ENCODE measurements around the gene EDAR.

Gene EDAR

GRCh38 chr2:108965540-108966289 lies 23.3 kb downstream of the EDAR start:
- DNase-seq, result no peak

GRCh38 chr2:108963057-108963456 lies 26.0 kb downstream of the EDAR start:
- no peak for DNase-seq

GRCh38 chr2:108961796-108962195 lies 27.2 kb downstream of the EDAR start:
- no peak for DNase-seq

- DNase-seq, result no peak
Measured at GRCh38 chr2:108960006-108960405, 29.0 kb downstream of the EDAR start.

GRCh38 chr2:108959401-108959800 lies 29.6 kb downstream of the EDAR start:
- DNase-seq, result no peak

- DNase-seq, result no peak
Measured at GRCh38 chr2:108958632-108959341, 30.2 kb downstream of the EDAR start.

GRCh38 chr2:108958002-108958401 lies 31.0 kb downstream of the EDAR start:
- no peak for DNase-seq

GRCh38 chr2:108956375-108956774 lies 32.6 kb downstream of the EDAR start:
- no peak for DNase-seq

- no peak for DNase-seq
Measured at GRCh38 chr2:108950369-108951135, 38.5 kb downstream of the EDAR start.

GRCh38 chr2:108949316-108950239 lies 39.4 kb downstream of the EDAR start:
- DNase-seq, result no peak

- no peak for DNase-seq
Measured at GRCh38 chr2:108947271-108947907, 41.6 kb downstream of the EDAR start.

- DNase-seq, result no peak
Measured at GRCh38 chr2:108946442-108946841, 42.6 kb downstream of the EDAR start.

- peak; percentile 24 for DNase-seq
Measured at GRCh38 chr2:108945969-108946368, 43.1 kb downstream of the EDAR start.

GRCh38 chr2:108944601-108945331 lies 44.3 kb downstream of the EDAR start:
- DNase-seq, result no peak

GRCh38 chr2:108943751-108944150 lies 45.3 kb downstream of the EDAR start:
- DNase-seq, result no peak

GRCh38 chr2:108942888-108943287 lies 46.1 kb downstream of the EDAR start:
- DNase-seq, result no peak

GRCh38 chr2:108942231-108942825 lies 46.7 kb downstream of the EDAR start:
- no peak for DNase-seq

GRCh38 chr2:108941767-108942166 lies 47.3 kb downstream of the EDAR start:
- no peak for DNase-seq

GRCh38 chr2:108941161-108941665 lies 47.8 kb downstream of the EDAR start:
- DNase-seq, result no peak

- no peak for DNase-seq
Measured at GRCh38 chr2:108940156-108940555, 48.9 kb downstream of the EDAR start.

Data from fibroblast of skin of back (primary cell).